ENCODE measurements around the gene PZP. TPM values are rescaled to one million over a fixed set of nuclear protein-coding genes. Genes with fewer than 3 reads are reported as not detected.
"Not testable (repeated sequence)": the region's sequence is repeated elsewhere in the genome, so short reads cannot be mapped to it uniquely, and the experiment has no call there.

PZP gene
- total and polyA plus RNA-seq, 12 donors = 0.15 to 1.6 (median 0.54) TPM

GRCh38 chr12:9243999-9244649 is 35.9 kb upstream of the PZP start:
- H3K27me3 ChIP-seq = no peaks in the 10 kb centered on the region
- no peaks in the 10 kb centered on the region for H3K36me3 ChIP-seq
- DNase-seq = no peak
- intact Hi-C loops (cut with DNase I) = loop anchor here in 5 of 10 donors (5.0 to 10.0 kb wide), 3 partner anchors 82 to 159 kb away; partner anchors contain the start of gene A2M (in 3 of the 5)
- H3K9me3 ChIP-seq = no peaks in the 10 kb centered on the region
- H3K4me3 ChIP-seq = no peak overlapping the region
- H3K27ac ChIP-seq = peak overlapping the region in 1 of 10 donors; percentile 7
- H3K4me1 ChIP-seq = peaks cover 0 to 22% (median 0%) of the 10 kb centered on the region in 9 donors
- 93 to 96% methylated on average over 1 of the region's 1 CpG for WGBS, 2 donors
- ATAC-seq = peak in 2 of 8 donors; percentile 22 to 69
- TF ChIP-seq, protein P1, sequence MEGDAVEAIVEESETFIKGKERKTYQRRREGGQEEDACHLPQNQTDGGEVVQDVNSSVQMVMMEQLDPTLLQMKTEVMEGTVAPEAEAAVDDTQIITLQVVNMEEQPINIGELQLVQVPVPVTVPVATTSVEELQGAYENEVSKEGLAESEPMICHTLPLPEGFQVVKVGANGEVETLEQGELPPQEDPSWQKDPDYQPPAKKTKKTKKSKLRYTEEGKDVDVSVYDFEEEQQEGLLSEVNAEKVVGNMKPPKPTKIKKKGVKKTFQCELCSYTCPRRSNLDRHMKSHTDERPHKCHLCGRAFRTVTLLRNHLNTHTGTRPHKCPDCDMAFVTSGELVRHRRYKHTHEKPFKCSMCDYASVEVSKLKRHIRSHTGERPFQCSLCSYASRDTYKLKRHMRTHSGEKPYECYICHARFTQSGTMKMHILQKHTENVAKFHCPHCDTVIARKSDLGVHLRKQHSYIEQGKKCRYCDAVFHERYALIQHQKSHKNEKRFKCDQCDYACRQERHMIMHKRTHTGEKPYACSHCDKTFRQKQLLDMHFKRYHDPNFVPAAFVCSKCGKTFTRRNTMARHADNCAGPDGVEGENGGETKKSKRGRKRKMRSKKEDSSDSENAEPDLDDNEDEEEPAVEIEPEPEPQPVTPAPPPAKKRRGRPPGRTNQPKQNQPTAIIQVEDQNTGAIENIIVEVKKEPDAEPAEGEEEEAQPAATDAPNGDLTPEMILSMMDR (IDR thresholded peaks at IDR 0.05) = no peak

DNA sequence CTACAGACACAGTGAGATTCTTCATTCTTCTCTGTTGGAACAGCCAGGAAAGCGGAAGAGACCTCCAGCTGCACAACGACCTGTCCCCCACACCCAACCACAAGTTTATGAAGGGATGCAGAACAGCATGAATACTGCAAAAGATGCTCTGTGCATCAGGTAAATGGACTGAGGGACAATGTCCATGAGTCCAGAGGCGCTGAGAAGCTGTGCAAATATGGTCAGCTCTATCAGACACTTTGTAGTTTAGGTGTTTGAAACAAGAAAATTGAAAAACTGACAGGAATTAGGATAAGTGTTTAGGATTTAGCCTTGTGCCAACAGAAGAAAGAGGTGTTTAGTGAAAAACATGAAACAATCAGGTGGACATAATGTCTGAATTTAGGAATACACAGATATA is 33.1 kb upstream of the PZP start:
- ATAC-seq (no peak), DNase-seq (no peak)
- Histone ChIP-seq H3K4me1 (peaks cover 0 to 28% (median 0%) of the 10 kb centered on the region in 9 donors), H3K27me3 (no peaks in the 10 kb centered on the region), H3K4me3 (peak overlapping the region in 4 of 10 donors; percentile 51 to 60 (median 60)), H3K27ac (peak overlapping the region in 8 of 10 donors; percentile 56 to 86 (median 74)), H3K36me3 (no peaks in the 10 kb centered on the region), H3K9me3 (no peaks in the 10 kb centered on the region)
- TF ChIP-seq, protein P1 (IDR thresholded peaks at IDR 0.05) = no peak
- WGBS, 2 donors = 81 to 92% methylated on average over 3 of the region's 3 CpGs
- intact Hi-C loops (cut with DNase I) = loop anchor here in 5 of 10 donors (5.0 to 10.0 kb wide), 3 partner anchors 79 to 156 kb away; partner anchors contain the start of gene A2M (in 3 of the 5)

- H3K36me3 ChIP-seq = no peaks in the 10 kb centered on the region
- peaks cover 0 to 28% (median 0%) of the 10 kb centered on the region in 9 donors for H3K4me1 ChIP-seq
- WGBS, 2 donors = 61 to 66% methylated on average over 5 of the region's 5 CpGs
- intact Hi-C loops (cut with DNase I) = loop anchor here in 5 of 10 donors (5.0 to 10.0 kb wide), 3 partner anchors 78 to 156 kb away; partner anchors contain the start of gene A2M (in 3 of the 5)
- TF ChIP-seq, protein P1 (IDR thresholded peaks at IDR 0.05) = no peak
- H3K4me3 ChIP-seq = peak overlapping the region in 9 of 10 donors; percentile 20 to 60 (median 51)
- peak overlapping the region; percentile 37 to 86 (median 74) for H3K27ac ChIP-seq
- H3K9me3 ChIP-seq = no peaks in the 10 kb centered on the region
- peak in 6 of 8 donors; percentile 47 to 92 (median 82) for ATAC-seq
- DNase-seq = peak in 1 of 2 donors; percentile 13
- no peaks in the 10 kb centered on the region for H3K27me3 ChIP-seq
Observed at GRCh38 chr12:9240776-9241175, 32.6 kb upstream of the PZP start.

DNA sequence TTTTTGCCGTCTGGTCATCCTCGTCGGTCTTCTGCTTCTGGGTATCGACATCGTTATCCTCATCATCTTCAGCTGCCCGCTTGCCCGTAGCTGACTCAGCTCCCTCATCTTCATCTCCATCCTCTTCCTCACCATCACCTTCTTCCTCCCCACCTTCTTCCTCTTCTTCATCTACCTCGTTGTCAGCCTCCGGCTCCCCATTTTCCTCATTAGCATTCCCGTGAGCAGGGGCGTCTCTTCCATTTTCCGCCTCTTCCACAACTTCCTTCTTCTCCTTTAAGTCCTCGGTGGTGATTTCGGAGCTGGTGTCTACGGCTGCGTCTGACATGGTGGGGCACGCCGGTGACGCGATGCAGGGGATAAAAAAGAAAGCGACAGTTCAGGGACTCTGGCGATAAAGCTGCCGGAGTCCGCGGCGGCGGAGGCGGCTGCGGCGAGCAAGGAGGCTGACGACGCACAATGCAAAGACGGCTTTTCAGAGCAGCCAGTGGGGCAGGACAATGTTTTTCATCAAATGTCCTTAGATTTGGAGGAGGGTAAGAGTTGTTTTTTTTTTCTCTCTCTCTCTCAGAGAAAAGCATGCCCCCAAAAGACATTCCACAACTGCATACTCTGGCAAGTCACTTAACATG is 31.9 kb upstream of the PZP start:
- DNase-seq = peak; percentile 9 to 28
- intact Hi-C loops (cut with DNase I) = loop anchor here in 5 of 10 donors (5.0 to 10.0 kb wide), 3 partner anchors 78 to 155 kb away; partner anchors contain the start of gene A2M (in 3 of the 5)
- Histone ChIP-seq H3K4me1 (peaks cover 0 to 28% (median 0%) of the 10 kb centered on the region in 9 donors), H3K27ac (peak overlapping the region; percentile 37 to 86 (median 74)), H3K4me3 (peak overlapping the region; percentile 11 to 60 (median 51))
- H3K27me3 ChIP-seq, H3K9me3 ChIP-seq, H3K36me3 ChIP-seq: not testable (repeated sequence)
- WGBS, 2 donors = 15 to 27% methylated on average over 22 to 30 of the region's 33 CpGs
- ATAC-seq = peak in 5 of 8 donors; percentile 46 to 78 (median 52)

Data from heart right ventricle (tissue), 16 donors.